Measurements from ENCODE around the gene PCBP3.
"Not testable (repeated sequence)": the region's sequence is repeated elsewhere in the genome, so short reads cannot be mapped to it uniquely, and the experiment has no call there.

The PCBP3 gene

DNA sequence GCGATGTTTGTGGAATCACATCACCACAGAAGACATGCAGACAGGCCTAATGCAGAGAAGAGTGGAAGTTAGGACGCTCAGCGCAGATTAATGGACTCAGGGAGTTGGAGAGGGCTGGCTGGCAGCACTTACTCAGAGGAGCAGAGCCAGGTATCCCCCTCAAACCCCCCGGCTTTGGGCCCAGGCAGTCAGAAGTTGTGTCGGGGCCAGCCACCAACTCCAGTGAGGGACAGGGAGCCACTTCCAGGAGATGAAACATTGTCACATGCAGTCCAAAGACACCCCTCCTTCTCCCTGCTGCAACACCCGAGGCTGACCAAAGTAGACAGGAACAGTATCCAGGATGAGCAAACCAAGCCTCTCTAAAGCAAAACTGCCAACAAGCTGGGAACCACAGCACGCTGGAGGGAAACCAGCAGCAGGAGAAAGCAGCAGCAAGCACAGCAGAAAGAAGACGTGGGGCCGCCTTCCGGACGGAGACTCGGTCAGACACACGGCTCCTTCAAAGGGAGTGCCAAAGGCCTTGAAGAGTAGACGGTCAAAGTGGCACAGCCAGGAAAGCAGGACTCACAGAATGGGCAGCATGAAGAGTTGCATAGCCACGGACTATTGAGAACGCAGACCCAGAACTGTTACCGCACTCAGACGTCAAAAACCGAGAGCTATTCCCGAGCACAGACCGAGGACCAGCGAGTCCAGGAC, 149.3 kb downstream of the PCBP3 start:
- no peak for DNase-seq

GRCh38 chr21:45794027-45794426, 150.5 kb downstream of the PCBP3 start:
- DNase-seq, result no peak

GRCh38 chr21:45796003-45796402, 152.5 kb downstream of the PCBP3 start:
- no peak for DNase-seq

DNA sequence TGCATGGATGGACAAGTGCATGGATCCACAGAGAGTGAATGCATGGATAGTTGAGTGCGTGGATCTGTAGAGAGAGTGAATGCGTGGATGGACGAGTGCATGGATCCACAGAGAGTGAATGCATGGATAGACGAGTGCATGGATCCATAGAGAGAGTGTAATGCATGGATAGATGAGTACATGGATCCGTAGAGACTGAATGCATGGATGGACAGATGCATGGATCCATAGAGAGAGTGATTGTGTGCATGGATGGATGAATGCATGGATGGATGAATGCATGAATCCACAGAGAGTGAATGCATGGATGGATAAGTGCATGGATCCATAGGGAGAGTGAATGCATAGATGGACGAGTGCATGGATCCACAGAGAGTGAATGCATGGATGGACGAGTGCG, 153.8 kb downstream of the PCBP3 start:
- no peak for DNase-seq

GRCh38 chr21:45799765-45800338, 156.3 kb downstream of the PCBP3 start:
- DNase-seq, result no peak

GRCh38 chr21:45800339-45801080, 157.0 kb downstream of the PCBP3 start:
- DNase-seq, result no peak

GRCh38 chr21:45801129-45801964, 157.8 kb downstream of the PCBP3 start:
- no peak for DNase-seq

GRCh38 chr21:45801989-45802388, 158.5 kb downstream of the PCBP3 start:
- DNase-seq, result no peak

- no peak for DNase-seq
These were observed 158.9 kb downstream of the PCBP3 start for GRCh38 chr21:45802425-45802824.

GRCh38 chr21:45802956-45803617, 159.6 kb downstream of the PCBP3 start:
- no peak for DNase-seq

DNA sequence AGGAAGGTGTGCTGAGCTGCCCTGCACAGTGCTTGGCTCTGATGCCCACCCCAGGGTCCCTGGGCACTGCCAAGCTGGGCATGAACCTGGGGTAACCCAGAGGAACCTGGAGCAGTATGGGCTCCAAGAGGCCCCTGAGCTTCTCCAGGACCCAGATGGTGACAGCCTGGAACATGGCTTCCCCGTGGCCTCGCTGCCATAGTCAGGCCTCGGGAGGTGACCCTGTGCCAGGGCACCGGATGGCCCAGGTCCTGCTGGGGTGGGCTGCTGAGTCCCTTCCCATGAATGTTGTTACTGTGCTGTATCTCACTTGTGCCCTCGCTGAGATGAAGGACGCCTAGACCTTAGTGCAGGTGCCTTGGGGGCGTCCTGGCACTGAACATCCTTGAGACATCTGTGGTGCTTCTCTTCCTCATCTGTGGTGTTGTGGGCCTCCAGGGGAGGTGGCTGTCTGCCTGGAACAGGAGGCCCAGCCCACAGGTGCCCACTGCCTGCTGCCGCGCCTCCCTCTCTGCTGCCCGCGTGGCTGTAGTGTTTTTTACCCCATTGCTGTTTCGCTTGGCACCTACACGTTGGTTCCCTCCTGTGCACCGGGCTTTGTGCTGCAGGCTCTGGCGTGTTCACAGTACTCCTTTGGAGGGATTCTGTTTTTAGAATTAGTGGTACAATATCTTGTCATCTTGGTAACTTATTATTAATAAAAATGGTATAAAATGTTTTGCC, 160.3 kb downstream of the PCBP3 start:
- DNase-seq, result no peak

GRCh38 chr21:45804809-45805313, 161.3 kb downstream of the PCBP3 start:
- no peak for DNase-seq

DNA sequence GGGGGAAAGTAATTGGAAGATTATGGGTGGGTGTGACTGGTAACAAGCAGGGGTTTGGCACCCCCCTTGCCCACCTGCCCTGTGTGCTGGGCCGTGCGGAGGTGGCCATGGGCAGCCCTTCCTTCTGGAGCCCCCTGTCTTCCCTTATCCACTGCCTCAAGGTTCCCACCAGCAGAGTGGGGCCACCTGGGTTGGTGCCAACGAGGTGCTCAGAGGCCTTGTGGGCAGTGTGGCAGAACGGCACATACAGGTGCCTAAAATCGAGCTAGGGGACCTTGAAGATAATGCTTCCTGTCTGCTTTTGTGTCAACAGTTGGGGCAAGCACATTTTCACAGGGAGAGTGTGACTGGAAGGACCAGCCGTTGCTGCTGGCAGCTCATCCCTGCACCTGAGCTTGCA, 161.8 kb downstream of the PCBP3 start:
- no peak for DNase-seq

DNA sequence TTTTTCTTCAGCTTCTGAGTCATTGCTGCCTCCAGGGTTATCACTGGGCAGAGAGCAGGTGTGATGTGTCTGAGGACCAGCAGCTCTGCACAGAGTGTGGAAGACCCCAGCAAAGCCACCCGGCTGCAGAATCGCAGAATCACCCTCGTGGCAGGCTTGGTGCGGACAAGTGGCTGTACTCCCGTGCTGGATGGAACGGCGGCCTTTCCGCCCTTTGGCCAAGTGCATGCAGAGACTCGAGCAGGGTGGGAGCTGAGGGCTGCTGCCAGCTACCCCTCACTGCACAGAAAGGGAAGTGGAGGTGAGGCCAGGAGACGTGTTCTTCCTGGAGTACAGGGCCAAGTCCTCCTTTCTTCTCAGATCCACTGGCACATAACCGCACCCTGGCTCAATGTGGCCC, 162.5 kb downstream of the PCBP3 start:
- no peak for DNase-seq

- DNase-seq, result not testable (repeated sequence)
These were observed 165.1 kb downstream of the PCBP3 start for GRCh38 chr21:45808663-45809062.

DNA sequence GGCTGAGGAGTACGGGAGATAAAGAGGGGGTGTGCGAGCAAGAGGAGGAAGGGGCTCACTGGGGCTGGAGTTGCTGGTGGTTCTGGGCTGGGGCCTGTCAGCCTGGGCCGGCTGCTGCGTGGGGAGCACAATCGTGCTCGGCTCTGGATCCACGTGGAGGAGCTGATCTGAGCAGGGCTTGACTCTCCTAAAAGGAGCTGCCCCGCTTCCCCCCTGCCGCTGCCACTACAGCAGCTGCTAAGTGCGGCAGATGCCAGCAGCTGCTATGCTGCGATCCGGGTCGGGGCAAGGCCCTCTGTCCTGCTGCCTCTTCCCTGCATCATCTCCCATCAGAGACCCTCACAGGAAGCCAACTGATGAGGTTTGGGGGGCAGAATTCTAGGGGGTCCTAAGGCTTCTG, 165.9 kb downstream of the PCBP3 start:
- no peak for DNase-seq

DNA sequence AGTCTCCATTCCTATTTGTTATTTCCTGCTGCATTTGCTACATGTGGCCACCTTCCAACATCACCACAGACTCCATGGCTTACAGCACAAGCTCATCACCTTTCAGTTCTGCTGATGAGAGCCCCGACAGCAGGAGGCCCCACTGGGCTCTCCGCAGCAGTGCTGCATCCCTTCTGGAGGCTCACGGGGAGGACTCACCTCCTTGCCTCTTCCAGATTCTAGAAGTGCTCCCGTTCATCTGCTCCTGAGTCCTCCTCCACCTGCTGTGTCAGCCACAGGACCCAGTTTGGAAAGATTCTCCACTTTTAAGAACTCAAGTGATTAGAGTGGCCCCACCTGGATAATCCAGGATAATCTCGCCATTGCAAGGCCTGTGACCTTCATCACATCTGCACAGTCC, 167.6 kb downstream of the PCBP3 start:
- no peak for DNase-seq

DNA sequence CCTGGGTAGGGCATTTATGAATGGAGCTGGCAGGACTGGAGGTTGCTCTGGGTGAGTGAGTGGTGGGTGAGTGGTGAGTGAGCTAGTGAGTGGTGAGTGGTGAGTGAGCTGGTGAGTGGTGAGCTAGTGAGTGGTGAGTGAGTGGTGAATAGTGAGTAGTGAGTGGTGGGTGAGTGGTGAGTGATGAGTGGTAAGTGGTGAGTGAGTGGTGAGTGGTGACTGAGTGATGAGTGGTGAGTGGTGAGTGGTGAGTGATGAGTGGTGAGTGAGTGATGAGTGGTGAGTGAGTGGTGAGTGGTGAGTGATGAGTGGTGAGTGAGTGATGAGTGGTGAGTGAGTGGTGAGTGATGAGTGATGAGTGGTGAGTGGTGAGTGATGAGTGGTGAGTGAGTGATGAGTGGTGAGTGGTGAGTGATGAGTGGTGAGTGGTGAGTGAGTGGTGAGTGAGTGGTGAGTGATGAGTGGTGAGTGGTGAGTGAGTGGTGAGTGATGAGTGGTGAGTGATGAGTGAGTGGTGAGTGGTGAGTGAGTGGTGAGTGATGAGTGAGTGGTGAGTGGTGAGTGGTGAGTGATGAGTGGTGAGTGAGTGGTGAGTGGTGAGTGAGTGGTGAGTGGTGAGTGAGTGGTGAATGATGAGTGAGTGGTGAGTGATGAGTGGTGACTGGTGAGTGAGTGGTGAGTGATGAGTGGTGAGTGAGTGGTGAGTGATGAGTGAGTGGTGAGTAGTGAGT, 170.8 kb downstream of the PCBP3 start:
- DNase-seq, result not testable (repeated sequence)

- not testable (repeated sequence) for DNase-seq
These were observed 172.3 kb downstream of the PCBP3 start for GRCh38 chr21:45815781-45816180.

GRCh38 chr21:45816794-45817193, 173.3 kb downstream of the PCBP3 start:
- DNase-seq, result no peak

GRCh38 chr21:45817345-45817744, 173.8 kb downstream of the PCBP3 start:
- DNase-seq, result no peak

Measured in CD4-positive, alpha-beta T cell treated with Interleukin-1 beta for 1 hour (primary cell).